Thyroid gland (tissue), 4 donors: ENCODE results near the gene FRAS1.

Experiments used
- CTCF ChIP-seq, 6 experiments: fragments of 200-600 bp in 3 of 6; fragments of 450-650 bp in 3 of 6; sonication (generic) in 3 of 6; IDR thresholded peaks; one replicate each; pipeline ENCODE4 v1.5.1; 2016 to 2019; ENCODE audit warnings: antibody characterized with exemption in 6 of 6, mild to moderate bottlenecking in 2 of 6, inconsistent platforms in 1 of 6, moderate library complexity in 1 of 6
- POLR2A ChIP-seq, 2 donors: fragments of 450-650 bp; IDR thresholded peaks; one replicate each; pipeline ENCODE4 v1.6.1; 2017; ENCODE audit warnings: antibody characterized with exemption in 2 of 2, mild to moderate bottlenecking in 2 of 2, moderate library complexity in 1 of 2

GRCh38 chr4:78154972-78155590 lies 98.0 kb downstream of the FRAS1 start:
- TF ChIP-seq CTCF (IDR thresholded peaks at IDR 0.05) (no peak), POLR2A (IDR thresholded peaks at IDR 0.05) (no peak)
